HG02852 (cell line): ENCODE results near the gene DNMT3L.
"Not testable (repeated sequence)": the region's sequence is repeated elsewhere in the genome, so short reads cannot be mapped to it uniquely, and the experiment has no call there.

Experiments used
- ATAC-seq: cut with Tn5 transposase; IDR thresholded peaks from one replicate; pipeline ENCODE4 v1.9.1; 2021; ENCODE audit warnings: mild to moderate bottlenecking, moderate library complexity; ENCODE audit not compliant: unreplicated experiment

The DNMT3L gene

GRCh38 chr21:44199448-44199847 lies 62.2 kb downstream of the DNMT3L start:
- no peak for ATAC-seq

- not testable (repeated sequence) for ATAC-seq
Measured at GRCh38 chr21:44197156-44197516, 64.6 kb downstream of the DNMT3L start.
